ENCODE measurements around the gene KRT15.

KRT15 gene

GRCh38 chr17:41527063-41528023, 8.7 kb upstream of the KRT15 start:
- no peak for DNase-seq (ENCODE audit: low read depth in 2 of 2)

DNA sequence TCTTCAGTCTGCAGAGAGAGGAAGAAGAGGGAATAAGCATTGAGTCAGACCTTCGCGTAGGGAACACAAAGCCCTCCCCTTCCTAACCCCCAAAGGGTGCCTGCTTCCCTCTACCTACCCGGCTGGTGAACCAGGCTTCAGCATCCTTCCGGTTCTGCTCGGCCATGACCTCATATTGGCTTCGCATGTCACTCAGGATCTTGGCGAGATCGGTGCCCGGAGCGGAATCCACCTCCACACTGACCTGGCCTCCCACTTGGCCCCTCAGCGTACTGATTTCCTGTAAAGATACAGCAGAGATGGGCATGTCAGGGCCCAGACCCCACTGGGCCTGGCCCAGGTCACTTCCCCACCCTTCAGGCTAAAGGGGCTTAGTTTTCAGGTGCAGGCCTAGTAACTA, 5.6 kb upstream of the KRT15 start:
- DNase-seq (ENCODE audit: low read depth in 2 of 2): no peak

DNA sequence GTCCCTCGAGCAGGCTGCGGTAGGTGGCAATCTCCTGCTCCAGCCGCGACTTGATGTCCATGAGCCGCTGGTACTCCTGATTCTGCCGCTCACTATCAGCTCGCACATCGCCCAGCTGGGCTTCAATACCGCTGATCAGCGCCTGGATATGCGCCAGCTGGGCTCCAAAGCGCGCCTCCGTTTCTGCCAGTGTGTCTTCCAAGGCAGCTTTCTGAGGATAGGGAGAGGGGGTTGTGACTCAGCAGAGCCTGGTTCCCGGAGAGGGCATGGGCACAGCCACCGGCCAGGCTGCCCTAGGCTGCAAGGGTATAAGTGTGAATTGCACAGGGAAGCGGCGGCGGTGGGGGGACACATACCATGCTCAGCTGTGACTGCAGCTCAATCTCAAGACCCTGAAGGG, 5.1 kb upstream of the KRT15 start:
- no peak for DNase-seq (ENCODE audit: low read depth in 2 of 2)

GRCh38 chr17:41523225-41523593, 4.5 kb upstream of the KRT15 start:
- no peak for DNase-seq (ENCODE audit: low read depth in 2 of 2)

DNA sequence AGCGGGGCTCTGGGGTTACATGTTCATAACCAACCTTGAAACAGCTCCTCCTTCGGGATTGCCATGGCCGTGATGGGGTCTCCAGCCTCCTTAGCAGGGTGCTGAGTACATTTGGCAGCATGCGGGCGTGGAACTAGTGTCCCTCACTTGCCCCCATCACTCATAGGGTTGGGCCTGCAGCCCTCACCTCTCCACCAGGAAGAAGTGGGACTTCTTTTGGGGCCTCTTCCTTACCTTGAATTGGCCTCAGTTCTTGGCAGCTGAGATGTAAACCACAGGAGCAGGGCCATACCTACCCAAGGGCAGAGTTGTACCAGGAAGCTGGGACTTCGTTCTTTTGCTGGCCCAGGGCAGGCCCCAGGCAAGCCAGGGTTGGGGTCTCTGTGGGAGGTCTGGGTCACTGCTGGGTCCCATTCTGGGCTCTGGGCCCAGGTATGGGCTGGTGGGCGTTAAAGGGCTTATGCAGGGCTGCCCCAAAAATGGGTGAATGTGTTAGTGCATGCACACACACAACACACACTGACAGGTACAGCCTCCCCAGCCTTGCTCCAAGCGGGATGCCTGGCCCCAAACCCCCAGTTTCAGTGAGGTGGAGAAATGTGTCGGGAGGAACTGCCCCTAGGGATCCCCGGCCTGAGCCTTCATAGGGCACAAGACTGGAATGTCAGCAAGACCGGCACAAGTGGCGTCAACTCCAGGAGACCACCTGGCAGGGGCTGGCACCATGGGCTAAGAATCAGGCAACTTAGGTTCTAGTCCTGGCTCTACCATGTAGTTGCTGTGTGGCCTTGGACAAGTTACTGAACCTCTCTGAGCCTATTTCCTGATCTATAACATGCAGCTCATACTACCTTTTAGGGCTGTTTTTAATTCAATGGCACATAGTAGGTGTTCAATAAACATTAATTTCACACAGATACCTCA, 3.9 kb upstream of the KRT15 start:
- DNase-seq (ENCODE audit: low read depth in 2 of 2): no peak

DNA sequence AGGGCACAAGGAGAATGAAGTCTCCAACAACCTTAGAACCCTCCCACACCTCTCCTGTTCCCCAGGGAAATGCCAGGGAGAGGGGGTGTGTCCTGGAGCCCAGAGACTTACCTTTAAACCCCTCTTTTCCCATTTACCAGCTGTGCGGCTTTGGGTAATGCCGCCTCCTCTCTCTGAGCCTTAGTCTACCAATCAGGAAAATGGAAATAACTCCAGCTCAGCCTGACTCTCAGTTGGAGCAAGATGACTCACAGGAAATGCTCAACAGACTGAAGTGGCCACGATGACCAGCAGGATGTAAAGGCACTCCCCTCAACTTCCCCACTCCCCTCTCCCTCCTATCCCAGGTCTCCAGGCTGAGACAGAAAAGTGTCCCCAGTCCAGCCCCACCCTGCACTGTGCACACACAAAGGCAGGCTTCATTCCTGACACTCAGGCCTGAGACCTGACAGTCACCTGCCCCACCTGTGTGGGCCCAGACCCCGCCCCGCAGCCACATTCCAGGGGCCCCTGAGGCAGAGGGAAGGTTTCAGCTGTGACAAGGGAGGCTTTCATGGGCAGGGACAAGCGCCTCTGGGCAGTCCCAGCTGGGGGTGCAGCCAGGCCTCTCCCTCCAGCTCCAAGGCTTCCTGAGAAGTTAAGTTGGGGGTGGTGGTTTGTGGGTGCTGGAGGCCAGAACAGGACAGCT, 3.0 kb upstream of the KRT15 start:
- no peak for DNase-seq (ENCODE audit: low read depth in 2 of 2)

DNA sequence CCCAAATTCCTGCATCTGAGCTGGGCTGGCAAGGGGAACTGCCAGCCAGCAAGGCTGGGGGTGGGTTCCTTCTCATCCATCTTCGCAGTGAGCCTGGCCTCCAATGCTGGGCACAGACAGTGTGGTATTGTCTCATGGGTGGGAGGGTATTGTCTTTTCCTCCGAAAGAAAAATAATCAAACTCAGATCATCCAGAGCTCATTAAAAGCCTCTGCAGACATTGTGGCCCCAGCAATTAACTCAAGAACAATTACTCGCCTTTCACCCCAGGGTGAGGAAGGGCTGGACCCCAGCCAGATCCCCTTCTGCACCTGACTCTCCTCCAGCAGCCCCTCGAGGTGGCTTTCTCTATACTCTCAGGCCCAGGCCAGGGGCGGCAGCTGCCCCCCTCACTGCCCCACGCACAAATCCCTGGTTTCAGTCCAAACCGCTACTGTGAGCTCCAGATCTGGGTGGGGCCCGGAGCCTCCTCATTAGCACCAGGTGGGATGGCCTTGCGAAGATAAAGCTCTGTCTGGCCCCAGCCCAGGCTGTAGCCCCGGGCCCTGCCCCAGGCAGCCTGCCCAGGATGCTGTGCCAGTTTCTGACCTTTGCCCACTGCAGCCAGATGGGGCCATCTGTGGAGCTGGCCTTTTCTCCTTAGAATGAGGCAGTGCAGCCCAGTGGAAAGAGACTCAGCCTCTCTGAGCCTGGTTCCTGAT, 2.3 kb upstream of the KRT15 start:
- DNase-seq (ENCODE audit: low read depth in 2 of 2): no peak

DNA sequence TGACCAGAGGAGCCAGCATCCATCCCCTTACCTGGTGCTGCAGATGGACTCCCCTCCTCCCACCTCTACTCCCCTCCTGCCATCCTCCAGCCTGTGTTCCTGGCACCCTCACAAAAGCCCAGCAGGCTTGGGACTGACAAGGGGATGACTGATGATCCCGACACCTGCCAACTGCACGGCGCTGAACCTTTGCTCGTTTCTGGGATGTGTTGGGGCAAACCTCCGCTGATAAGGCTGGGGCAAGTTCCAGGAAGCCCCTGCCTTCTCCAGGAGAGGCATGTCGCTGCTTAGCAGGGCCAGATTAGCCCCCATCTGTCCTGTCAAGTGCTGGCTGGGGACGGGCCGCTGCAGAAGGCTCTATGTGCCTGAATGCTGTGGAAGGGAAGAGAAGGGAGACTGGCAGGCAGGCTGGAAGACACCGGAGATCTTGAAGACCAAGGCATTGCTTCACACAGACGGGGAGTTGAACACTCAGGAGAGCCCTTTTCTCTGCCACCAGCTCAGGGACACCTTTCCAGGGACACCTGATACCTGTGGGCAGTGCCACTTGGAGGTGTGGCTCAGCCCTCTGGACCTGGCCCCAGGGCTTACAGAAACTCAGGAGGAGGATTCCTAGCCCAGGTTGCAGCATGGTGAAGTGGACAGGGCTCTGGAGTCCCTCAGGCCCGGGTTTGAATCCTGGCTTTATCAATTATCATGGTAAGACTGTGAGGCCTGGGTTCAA, 973 bp upstream of the KRT15 start:
- no peak for DNase-seq (ENCODE audit: low read depth in 2 of 2)

DNA sequence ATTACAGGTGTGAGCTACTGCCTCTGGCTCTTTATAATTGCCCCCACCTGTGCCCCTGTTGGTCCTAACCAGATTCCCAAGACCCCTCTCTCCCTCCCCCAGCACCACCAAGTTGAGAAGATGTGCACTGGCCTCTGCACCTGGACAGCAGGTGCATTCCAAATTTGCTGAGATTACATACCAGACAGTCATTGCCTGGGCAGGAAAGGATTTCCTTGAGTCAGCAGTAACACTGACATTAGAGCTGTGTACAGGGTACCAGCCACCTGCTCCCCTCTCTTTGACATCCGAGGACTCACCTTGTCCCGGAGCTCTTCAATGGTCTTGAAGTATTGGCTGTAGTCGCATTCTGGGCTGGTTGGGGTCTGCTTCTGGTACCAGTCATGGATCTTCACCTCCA, 659 bp downstream of the KRT15 start:
- DNase-seq (ENCODE audit: low read depth in 2 of 2): no peak

GRCh38 chr17:41516830-41517283, 1.8 kb downstream of the KRT15 start:
- no peak for DNase-seq (ENCODE audit: low read depth in 2 of 2)

DNA sequence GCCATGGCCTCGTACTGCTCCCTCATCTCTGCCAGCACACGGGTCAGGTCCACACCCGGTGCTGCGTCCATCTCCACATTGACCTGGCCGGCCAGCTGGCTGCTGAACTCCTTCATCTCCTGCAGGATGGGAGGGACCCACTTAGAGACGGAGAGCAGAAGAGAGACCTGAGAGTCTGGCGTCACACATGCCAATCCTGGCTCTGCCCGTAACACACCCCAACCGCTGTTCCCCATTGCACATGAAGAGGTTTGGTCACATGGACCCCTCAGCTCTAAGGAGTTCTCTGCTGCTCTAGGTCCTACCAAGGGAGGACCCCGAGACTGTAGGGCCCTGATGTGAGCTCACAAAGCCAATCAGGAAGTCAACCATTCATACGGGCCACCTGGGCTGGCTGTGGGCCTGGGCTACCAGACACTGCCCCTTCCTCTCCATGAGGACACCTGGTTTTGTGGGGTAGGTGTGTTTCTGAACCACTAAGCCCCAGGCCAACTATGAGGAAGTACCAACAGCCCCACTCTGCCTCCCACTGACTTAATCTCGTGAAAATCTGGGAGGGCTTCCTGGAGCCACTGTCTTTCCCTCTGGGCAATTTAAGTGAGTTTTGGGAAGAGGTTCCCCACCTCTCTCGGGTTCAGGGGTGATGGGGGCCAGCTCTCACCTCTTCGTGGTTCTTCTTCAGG, 2.4 kb downstream of the KRT15 start:
- DNase-seq (ENCODE audit: low read depth in 2 of 2): no peak

- DNase-seq (ENCODE audit: low read depth in 2 of 2): no peak
Measured at GRCh38 chr17:41513168-41513547, 5.5 kb downstream of the KRT15 start.

GRCh38 chr17:41512546-41513167, 6.0 kb downstream of the KRT15 start:
- DNase-seq (ENCODE audit: low read depth in 2 of 2): no peak

DNA sequence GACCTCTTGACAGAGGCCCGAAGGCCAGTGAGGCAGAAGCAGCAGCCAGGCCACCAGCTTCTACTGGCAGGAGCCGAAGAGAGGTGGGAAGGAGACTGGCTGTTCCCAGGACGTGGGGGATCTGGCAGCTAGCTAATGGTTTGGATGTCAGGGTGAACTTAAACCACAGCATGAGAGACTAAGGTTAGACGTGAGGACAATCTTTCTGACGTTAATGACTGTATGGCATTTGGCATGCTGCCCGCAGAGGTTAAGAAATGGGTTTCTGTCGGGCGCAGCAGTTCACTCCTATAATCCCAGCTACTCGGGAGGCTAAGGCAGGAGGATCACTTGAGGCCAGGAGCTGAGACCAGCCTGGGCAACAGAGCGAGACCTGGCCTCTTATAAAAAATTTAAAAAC, 7.0 kb downstream of the KRT15 start:
- no peak for DNase-seq (ENCODE audit: low read depth in 2 of 2)

DNA sequence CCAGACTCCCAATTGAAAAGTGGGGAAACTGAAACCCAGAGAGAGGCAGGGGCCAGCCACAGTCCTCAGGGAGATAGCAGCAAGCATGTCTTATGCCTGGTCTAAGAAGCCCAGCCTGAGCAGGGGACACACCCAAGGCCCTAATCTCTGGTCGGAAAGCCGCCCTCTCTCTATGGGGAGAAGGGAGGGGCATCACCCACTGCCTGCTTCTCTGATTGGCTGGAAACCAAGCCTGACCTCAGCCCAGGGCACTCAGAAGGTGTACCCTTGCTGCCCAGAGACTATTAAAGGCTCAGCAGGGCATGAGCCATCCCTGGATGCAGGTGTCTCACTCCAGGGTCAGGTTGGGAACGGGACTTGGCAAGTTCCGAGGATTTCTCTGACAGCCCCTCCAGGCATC, 7.6 kb downstream of the KRT15 start:
- DNase-seq (ENCODE audit: low read depth in 2 of 2): no peak

GRCh38 chr17:41510251-41511065, 8.2 kb downstream of the KRT15 start:
- DNase-seq (ENCODE audit: low read depth in 2 of 2): no peak

- DNase-seq (ENCODE audit: low read depth in 2 of 2): no peak
Measured at GRCh38 chr17:41507315-41507880, 11.3 kb downstream of the KRT15 start.
